MM.1S (cell line): ENCODE data around the gene HIKESHI.

Experiments used
- EZH2 ChIP-seq: fragments of 300-600 bp; sonication (generic); optimal IDR thresholded peaks from 2 replicates; pipeline ENCODE3; 2017; ENCODE audit warnings: low read depth, mild to moderate bottlenecking, antibody characterized with exemption, low read length, mixed read lengths
- TF ChIP-seq, protein P1 (sequence below): fragments of 300-600 bp; sonication (generic); IDR thresholded peaks from 2 replicates; pipeline ENCODE4 v1.5.1; 2016; ENCODE audit warnings: antibody characterized with exemption, low read length, mixed read lengths

DNA sequence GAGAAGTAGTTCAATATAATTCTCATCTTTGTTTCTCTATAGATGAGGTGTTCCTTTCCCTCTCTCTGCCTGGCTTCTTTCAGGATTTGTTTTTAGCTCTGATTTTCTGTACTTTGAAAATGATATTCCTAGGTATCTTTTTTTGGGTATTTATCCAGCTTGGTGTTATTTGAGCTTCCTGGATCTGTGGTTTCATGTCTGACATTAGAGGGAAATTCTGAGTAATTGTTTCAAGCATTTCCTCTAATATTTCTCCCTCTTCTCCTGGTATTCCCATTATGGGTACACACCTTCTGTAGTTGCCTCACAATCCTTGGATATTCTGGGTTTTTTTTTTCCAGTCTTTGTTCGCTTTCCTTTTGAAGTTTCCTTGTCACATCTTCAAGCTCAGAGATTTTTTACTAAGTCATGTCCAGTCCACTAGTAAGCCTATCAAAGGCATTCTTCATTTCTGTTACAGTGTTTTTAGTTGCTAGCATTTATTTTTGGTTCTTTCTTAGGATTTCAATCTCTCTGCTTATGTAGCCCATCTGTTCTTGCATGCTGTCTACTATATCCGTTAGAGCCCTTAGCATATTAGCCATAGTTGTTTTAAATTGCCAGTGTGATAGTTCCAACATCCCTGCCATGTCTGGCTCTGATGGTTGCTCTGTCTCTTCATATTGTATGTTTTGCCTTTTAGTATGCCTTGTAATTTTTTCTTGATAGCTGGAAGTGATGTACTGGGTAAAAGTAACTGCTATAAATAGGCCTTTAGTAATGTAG, 78.4 kb downstream of the HIKESHI start:
- TF ChIP-seq, protein P1, sequence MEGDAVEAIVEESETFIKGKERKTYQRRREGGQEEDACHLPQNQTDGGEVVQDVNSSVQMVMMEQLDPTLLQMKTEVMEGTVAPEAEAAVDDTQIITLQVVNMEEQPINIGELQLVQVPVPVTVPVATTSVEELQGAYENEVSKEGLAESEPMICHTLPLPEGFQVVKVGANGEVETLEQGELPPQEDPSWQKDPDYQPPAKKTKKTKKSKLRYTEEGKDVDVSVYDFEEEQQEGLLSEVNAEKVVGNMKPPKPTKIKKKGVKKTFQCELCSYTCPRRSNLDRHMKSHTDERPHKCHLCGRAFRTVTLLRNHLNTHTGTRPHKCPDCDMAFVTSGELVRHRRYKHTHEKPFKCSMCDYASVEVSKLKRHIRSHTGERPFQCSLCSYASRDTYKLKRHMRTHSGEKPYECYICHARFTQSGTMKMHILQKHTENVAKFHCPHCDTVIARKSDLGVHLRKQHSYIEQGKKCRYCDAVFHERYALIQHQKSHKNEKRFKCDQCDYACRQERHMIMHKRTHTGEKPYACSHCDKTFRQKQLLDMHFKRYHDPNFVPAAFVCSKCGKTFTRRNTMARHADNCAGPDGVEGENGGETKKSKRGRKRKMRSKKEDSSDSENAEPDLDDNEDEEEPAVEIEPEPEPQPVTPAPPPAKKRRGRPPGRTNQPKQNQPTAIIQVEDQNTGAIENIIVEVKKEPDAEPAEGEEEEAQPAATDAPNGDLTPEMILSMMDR: no peak
- no peak for TF ChIP-seq EZH2
